Immature natural killer cell (primary cell): Measurements from ENCODE around the gene NECAB2. TPM values are rescaled to one million over a fixed set of nuclear protein-coding genes. Genes with fewer than 3 reads are reported as not detected.

ENCODE experiments used
- DNase-seq, 3 donors: peaks; one replicate each; pipeline ENCODE4 v3.0.0; 2022; ENCODE audit warnings: mixed read lengths in 1 of 3
- H3K27ac Mint-ChIP-seq, 6 donors: one replicate each; pipeline ENCODE4 v1.8.0; 2020; ENCODE audit warnings: mixed read lengths in 6 of 6, mild to moderate bottlenecking in 5 of 6, inconsistent platforms in 4 of 6, moderate library complexity in 3 of 6
- H3K27me3 Mint-ChIP-seq, 3 donors: one replicate each; pipeline ENCODE4 v1.8.0; 2020 to 2021; ENCODE audit warnings: low read depth in 3 of 3, mild to moderate bottlenecking in 3 of 3, mixed read lengths in 3 of 3, moderate library complexity in 3 of 3, inconsistent platforms in 1 of 3
- H3K36me3 Mint-ChIP-seq, 3 donors: one replicate each; pipeline ENCODE4 v1.8.0; 2020; ENCODE audit warnings: mixed read lengths in 3 of 3, inconsistent platforms in 2 of 3, mild to moderate bottlenecking in 2 of 3
- H3K4me1 Mint-ChIP-seq, 2 donors: one replicate each; pipeline ENCODE4 v1.8.0; 2020; ENCODE audit warnings: inconsistent platforms in 2 of 2, mild to moderate bottlenecking in 2 of 2, mixed read lengths in 2 of 2, moderate library complexity in 1 of 2
- H3K4me3 Mint-ChIP-seq, 5 donors: one replicate each; pipeline ENCODE4 v1.8.0; 2020; ENCODE audit warnings: mild to moderate bottlenecking in 5 of 5, mixed read lengths in 5 of 5, inconsistent platforms in 3 of 5, moderate library complexity in 3 of 5
- H3K9me3 Mint-ChIP-seq, 6 donors: one replicate each; pipeline ENCODE4 v1.8.0; 2020; ENCODE audit warnings: mild to moderate bottlenecking in 6 of 6, mixed read lengths in 6 of 6, inconsistent platforms in 4 of 6, moderate library complexity in 3 of 6
- polyA plus RNA-seq, 3 donors: library from polyadenylated mRNA; unstranded; fragments of 300-500 nt; fragmentation: Illumina TruSeq; gene quantifications; one replicate each; pipeline ENCODE4 v1.2.3, GENCODE V29; 2021

Gene NECAB2
- polyA plus RNA-seq, 3 donors from 2014 or later, result not detected

DNA sequence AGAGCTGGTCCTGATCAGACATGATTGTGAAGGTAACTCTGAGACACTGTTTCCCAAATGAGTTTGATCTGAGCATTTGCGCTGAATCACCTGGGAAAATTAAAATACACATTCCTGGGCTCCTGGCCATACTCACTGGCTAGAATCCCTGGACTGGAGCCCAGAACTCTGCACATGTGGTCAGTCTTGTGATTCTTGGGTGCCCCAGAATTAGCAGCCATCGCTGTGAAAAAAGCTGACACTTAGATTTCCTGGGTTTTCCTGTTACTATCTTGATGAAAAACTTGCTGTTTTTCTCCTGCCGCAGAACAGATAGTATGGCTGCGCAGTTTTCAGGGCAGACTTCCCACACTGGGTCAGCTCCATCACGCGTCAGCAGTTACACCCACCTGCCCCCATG lies 24.6 kb downstream of the NECAB2 start:
- no peak for DNase-seq
- H3K9me3 Mint-ChIP-seq, result no peaks in the 10 kb centered on the region
- peaks cover 6 to 8% (median 8%) of the 10 kb centered on the region in 3 donors for H3K27me3 Mint-ChIP-seq
- H3K4me1 Mint-ChIP-seq, result no peaks in the 10 kb centered on the region
- H3K27ac Mint-ChIP-seq, result no peak overlapping the region
- H3K36me3 Mint-ChIP-seq, result no peaks in the 10 kb centered on the region
- H3K4me3 Mint-ChIP-seq, result no peak overlapping the region

- Mint-ChIP-seq H3K36me3 (no peaks in the 10 kb centered on the region), H3K4me1 (no peaks in the 10 kb centered on the region), H3K27ac (no peak overlapping the region), H3K4me3 (no peak overlapping the region), H3K27me3 (peaks cover 6 to 8% (median 8%) of the 10 kb centered on the region in 3 donors), H3K9me3 (no peaks in the 10 kb centered on the region)
- DNase-seq, result no peak
Measured at GRCh38 chr16:83994087-83994486, 26.0 kb downstream of the NECAB2 start.

DNA sequence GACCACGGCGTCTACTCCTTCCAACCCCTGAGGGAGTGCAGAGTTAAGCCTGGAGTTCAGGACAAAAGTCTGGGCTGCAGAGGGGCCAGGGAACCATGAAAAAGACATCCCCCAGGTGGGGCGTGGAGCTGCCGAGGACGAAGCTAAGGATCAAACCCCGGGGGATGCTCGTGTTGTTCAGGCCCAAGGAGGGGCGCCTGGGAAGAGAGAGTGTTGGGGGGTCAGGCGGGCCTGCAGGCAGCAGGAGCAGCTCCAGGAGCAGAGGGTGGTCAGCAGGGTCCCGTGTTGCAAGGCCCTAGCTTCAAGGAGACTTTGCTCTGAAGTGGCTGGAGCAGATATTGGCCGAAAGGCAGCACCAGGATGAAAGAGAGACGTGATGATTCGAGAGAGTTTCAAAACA lies 26.7 kb downstream of the NECAB2 start:
- H3K27me3 Mint-ChIP-seq, result peaks cover 6 to 8% (median 6%) of the 10 kb centered on the region in 3 donors

DNA sequence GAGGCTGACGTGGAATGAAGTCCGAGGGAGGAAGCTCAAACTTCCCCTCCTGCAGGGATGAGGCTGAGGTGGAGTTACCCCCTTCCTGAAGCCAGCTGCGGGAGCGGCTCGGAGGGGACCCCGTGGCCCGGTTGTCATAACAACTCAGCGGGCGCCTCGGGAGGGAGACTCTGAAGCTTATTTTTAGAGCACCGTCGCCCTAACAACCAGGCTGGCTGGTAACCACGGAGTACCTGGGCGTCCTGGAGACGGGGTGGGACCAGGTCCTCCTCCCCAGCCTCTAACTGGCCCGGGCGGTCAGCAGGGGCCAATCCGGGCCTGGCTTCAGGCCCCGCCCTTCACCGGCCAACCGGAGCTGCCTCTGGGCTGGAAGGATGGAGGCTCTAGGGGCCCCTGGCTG lies 27.7 kb downstream of the NECAB2 start:
- Mint-ChIP-seq H3K27me3 (peaks cover 2 to 6% (median 5%) of the 10 kb centered on the region in 3 donors), H3K36me3 (no peaks in the 10 kb centered on the region), H3K27ac (no peak overlapping the region), H3K4me3 (no peak overlapping the region), H3K9me3 (no peaks in the 10 kb centered on the region), H3K4me1 (no peaks in the 10 kb centered on the region)
- DNase-seq, result no peak

More for the DNA sequence above, 26.7 kb downstream of the NECAB2 start:
- Mint-ChIP-seq H3K4me1 (no peaks in the 10 kb centered on the region), H3K9me3 (no peaks in the 10 kb centered on the region), H3K27ac (no peak overlapping the region), H3K4me3 (no peak overlapping the region), H3K36me3 (no peaks in the 10 kb centered on the region)
- no peak for DNase-seq

- peaks cover 2 to 6% (median 5%) of the 10 kb centered on the region in 3 donors for H3K27me3 Mint-ChIP-seq
- H3K27ac Mint-ChIP-seq, result no peak overlapping the region
- no peaks in the 10 kb centered on the region for H3K4me1 Mint-ChIP-seq
- no peak for DNase-seq
- H3K36me3 Mint-ChIP-seq, result no peaks in the 10 kb centered on the region
- H3K9me3 Mint-ChIP-seq, result no peaks in the 10 kb centered on the region
- no peak overlapping the region for H3K4me3 Mint-ChIP-seq
Measured at GRCh38 chr16:83996481-83997252, 28.6 kb downstream of the NECAB2 start.

- no peak for DNase-seq
- H3K4me3 Mint-ChIP-seq, result no peak overlapping the region
- H3K4me1 Mint-ChIP-seq, result no peaks in the 10 kb centered on the region
- no peak overlapping the region for H3K27ac Mint-ChIP-seq
- H3K9me3 Mint-ChIP-seq, result no peaks in the 10 kb centered on the region
- H3K36me3 Mint-ChIP-seq, result no peaks in the 10 kb centered on the region
- H3K27me3 Mint-ChIP-seq, result peaks cover 2 to 7% (median 6%) of the 10 kb centered on the region in 3 donors
Measured at GRCh38 chr16:83998091-83998490, 30.0 kb downstream of the NECAB2 start.

DNA sequence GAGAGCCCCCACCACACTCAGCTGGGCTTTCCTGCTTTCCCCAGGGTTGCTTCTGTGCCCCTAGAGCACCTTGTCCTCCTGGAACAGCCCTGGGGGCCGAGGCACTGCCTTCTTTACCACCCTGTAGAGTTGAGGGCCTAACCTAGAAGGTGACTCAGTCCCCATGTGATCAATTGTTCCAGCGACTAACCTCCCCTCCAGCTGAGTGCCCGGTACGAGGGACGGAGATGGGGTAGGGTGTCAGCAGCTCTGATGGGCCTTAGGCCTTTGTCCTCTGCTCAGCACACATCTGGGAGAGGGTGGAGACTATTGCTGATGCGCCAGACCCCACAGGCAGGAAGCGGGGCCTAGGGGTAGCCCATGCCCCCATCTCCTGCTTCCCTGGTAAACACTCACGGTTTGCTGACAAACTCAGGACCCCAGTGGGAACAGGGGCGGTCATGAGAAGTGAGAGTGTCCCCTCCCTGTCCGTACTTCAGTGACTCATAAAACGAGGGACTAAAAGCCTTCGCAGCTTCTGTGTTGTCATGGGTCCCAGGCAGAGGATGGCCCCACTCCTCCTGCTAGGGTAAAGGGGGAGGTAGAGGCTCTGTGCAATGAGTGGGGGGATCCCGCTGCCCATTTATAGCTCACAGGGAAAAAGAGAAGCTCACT lies 33.1 kb downstream of the NECAB2 start:
- no peak for DNase-seq
- H3K4me3 Mint-ChIP-seq, result no peak overlapping the region
- peaks cover 0 to 2% (median 2%) of the 10 kb centered on the region in 3 donors for H3K27me3 Mint-ChIP-seq

DNA sequence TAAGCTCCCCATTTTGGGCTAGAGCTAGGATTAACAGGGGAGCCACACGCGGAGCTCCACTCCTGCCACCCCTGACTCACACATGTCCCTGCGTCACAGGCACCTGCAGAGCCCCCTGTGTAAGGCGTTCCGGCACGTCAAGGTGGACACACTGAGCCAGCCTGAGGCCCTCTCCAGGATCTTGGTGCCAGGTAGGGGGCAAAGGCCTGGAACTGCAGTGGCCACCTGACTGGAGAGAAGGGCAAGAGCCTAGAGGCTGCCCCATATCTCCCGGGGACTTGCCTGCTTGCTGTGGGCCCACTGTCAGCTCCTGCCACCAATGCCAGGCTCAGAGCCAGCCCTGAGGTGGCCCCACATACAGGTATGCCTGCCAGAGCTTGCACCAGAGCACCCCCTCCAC lies 33.7 kb downstream of the NECAB2 start:
- H3K9me3 Mint-ChIP-seq, result no peaks in the 10 kb centered on the region
- H3K27me3 Mint-ChIP-seq, result peaks cover 0 to 3% (median 2%) of the 10 kb centered on the region in 3 donors
- H3K4me3 Mint-ChIP-seq, result no peak overlapping the region
- H3K27ac Mint-ChIP-seq, result no peak overlapping the region
- H3K36me3 Mint-ChIP-seq, result no peaks in the 10 kb centered on the region
- DNase-seq, result no peak
- no peaks in the 10 kb centered on the region for H3K4me1 Mint-ChIP-seq

More for the DNA sequence above, 33.1 kb downstream of the NECAB2 start:
- H3K27ac Mint-ChIP-seq, result no peak overlapping the region
- H3K4me1 Mint-ChIP-seq, result no peaks in the 10 kb centered on the region
- H3K36me3 Mint-ChIP-seq, result no peaks in the 10 kb centered on the region
- H3K9me3 Mint-ChIP-seq, result no peaks in the 10 kb centered on the region

- no peaks in the 10 kb centered on the region for H3K4me1 Mint-ChIP-seq
- no peaks in the 10 kb centered on the region for H3K36me3 Mint-ChIP-seq
- H3K27me3 Mint-ChIP-seq, result peaks cover 0 to 3% (median 2%) of the 10 kb centered on the region in 3 donors
- DNase-seq, result no peak
- H3K27ac Mint-ChIP-seq, result no peak overlapping the region
- H3K4me3 Mint-ChIP-seq, result no peak overlapping the region
- no peaks in the 10 kb centered on the region for H3K9me3 Mint-ChIP-seq
Measured at GRCh38 chr16:84003038-84003437, 35.0 kb downstream of the NECAB2 start.

GRCh38 chr16:84004442-84004841 lies 36.4 kb downstream of the NECAB2 start:
- peaks cover 0 to 3% (median 2%) of the 10 kb centered on the region in 3 donors for H3K27me3 Mint-ChIP-seq
- H3K27ac Mint-ChIP-seq, result no peak overlapping the region
- H3K9me3 Mint-ChIP-seq, result no peaks in the 10 kb centered on the region
- H3K36me3 Mint-ChIP-seq, result no peaks in the 10 kb centered on the region
- no peak overlapping the region for H3K4me3 Mint-ChIP-seq
- H3K4me1 Mint-ChIP-seq, result no peaks in the 10 kb centered on the region
- no peak for DNase-seq

DNA sequence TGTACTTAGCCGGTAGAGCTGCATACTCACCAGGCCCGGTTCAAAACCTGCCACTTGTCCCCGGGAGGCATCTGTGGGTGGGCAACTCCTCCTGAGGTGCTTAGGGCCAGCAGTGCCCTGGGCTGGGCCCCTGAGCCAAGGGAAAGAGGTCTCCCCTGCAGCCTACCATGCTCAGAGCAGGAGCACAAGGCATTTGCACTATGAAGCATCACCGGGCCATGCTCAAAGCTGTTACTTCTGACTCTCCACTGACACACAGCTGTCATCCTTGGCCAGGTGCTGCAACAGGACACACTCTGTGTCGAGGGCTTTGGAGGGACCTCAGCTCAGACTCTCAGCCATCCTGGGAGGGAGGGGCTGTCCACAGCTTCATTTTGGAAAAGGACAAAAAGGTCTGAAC lies 37.3 kb downstream of the NECAB2 start:
- no peak overlapping the region for H3K4me3 Mint-ChIP-seq
- H3K4me1 Mint-ChIP-seq, result no peaks in the 10 kb centered on the region
- H3K36me3 Mint-ChIP-seq, result no peaks in the 10 kb centered on the region
- no peaks in the 10 kb centered on the region for H3K9me3 Mint-ChIP-seq
- H3K27me3 Mint-ChIP-seq, result peaks cover 0 to 3% (median 2%) of the 10 kb centered on the region in 3 donors
- DNase-seq, result no peak
- no peak overlapping the region for H3K27ac Mint-ChIP-seq

- Mint-ChIP-seq H3K36me3 (no peaks in the 10 kb centered on the region), H3K27ac (no peak overlapping the region), H3K27me3 (peaks cover 0 to 3% (median 2%) of the 10 kb centered on the region in 3 donors), H3K4me3 (no peak overlapping the region), H3K9me3 (no peaks in the 10 kb centered on the region), H3K4me1 (no peaks in the 10 kb centered on the region)
- DNase-seq, result no peak
Measured at GRCh38 chr16:84007520-84007919, 39.5 kb downstream of the NECAB2 start.

GRCh38 chr16:84007965-84008364 lies 39.9 kb downstream of the NECAB2 start:
- Mint-ChIP-seq H3K27ac (no peak overlapping the region), H3K27me3 (peaks cover 0 to 3% (median 0%) of the 10 kb centered on the region in 3 donors), H3K9me3 (no peaks in the 10 kb centered on the region), H3K4me3 (no peak overlapping the region), H3K36me3 (no peaks in the 10 kb centered on the region), H3K4me1 (no peaks in the 10 kb centered on the region)
- DNase-seq, result no peak

GRCh38 chr16:84009282-84009681 lies 41.2 kb downstream of the NECAB2 start:
- DNase-seq, result no peak
- Mint-ChIP-seq H3K4me1 (peaks cover 1 to 3% of the 10 kb centered on the region in 2 donors), H3K36me3 (no peaks in the 10 kb centered on the region), H3K9me3 (no peaks in the 10 kb centered on the region), H3K27ac (no peak overlapping the region), H3K27me3 (peaks cover 0 to 3% (median 0%) of the 10 kb centered on the region in 3 donors), H3K4me3 (no peak overlapping the region)
